Right atrium auricular region (tissue), 2 donors: ENCODE measurements around the gene MVK. TPM values are rescaled to one million over a fixed set of nuclear protein-coding genes. Genes with fewer than 3 reads are reported as not detected.

Experiments
- DNase-seq: peaks from one replicate; pipeline ENCODE4 v3.0.0-alpha.2; 2019; ENCODE audit warnings: low spot score
- H3K27ac ChIP-seq, 2 donors: fragments of 200-600 bp; sonication (generic); 1 replicate in 1 of 2; 2 replicates in 1 of 2; pipeline ENCODE4 v1.5.1; 2016 to 2019
- H3K27me3 ChIP-seq, 2 donors: fragments of 200-600 bp; sonication (generic); one replicate each; pipeline versions ENCODE4 v1.5.1 to v1.6.0; 2017 to 2019
- H3K36me3 ChIP-seq: fragments of 200-600 bp; sonication (generic); one replicate; pipeline ENCODE4 v1.5.1; 2016
- H3K4me1 ChIP-seq, 2 donors: fragments of 200-600 bp; sonication (generic); one replicate each; pipeline versions ENCODE4 v1.5.1 to v1.6.0; 2017 to 2019
- H3K4me3 ChIP-seq, 2 donors: fragments of 200-600 bp; sonication (generic); 1 replicate in 1 of 2; 2 replicates in 1 of 2; pipeline ENCODE4 v1.5.1; 2017 to 2019; ENCODE audit warnings: mild to moderate bottlenecking in 1 of 2, moderate library complexity in 1 of 2
- H3K9me3 ChIP-seq, 2 donors: fragments of 200-600 bp; sonication (generic); one replicate each; pipeline ENCODE4 v1.5.1; 2019
- total RNA-seq, 2 donors: library from RNA; depleted of rRNA; stranded (reverse); fragments of >200 nt; gene quantifications; one replicate each; pipeline ENCODE4 v1.1.0, GENCODE V29; 2016
- TF ChIP-seq, protein P1 (sequence below), 2 donors: fragments of 200-600 bp; sonication (generic); IDR thresholded peaks; one replicate each; pipeline ENCODE4 v1.5.1; 2019; ENCODE audit warnings: antibody characterized with exemption in 2 of 2

MVK gene
- total RNA-seq, 2 donors from 2014 or later = 5.5 to 7.5 TPM

DNA sequence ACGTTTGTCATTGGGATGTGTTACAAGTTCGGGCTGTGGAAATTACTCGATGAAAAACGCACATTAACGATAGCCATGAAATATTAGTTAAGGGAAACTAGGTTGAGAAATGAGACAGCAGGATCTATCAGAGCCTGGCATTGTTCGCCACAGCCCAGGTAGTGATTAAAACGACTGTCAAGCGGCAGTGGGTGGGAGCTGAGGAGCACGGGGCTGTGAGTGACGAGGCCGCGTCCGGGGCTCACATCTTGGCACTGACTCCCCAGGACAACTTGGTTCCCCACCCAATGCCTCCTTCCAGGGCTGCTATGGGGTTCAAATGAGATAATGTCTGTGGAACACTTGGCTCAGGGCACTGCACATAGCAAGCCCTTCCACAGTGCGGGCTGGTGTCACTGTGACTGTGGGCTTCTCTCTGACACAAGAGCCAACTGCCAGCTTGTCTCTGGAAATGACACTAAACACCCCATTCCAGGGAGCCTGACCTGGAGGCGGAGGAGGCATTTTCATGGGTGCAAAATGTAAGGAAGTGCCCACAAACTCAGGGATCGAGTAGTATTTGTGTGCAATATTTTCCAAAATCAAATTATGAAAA is 19.6 kb upstream of the MVK start:
- DNase-seq = no peak
- no peaks in the 10 kb centered on the region for H3K4me1 ChIP-seq
- TF ChIP-seq, protein P1, sequence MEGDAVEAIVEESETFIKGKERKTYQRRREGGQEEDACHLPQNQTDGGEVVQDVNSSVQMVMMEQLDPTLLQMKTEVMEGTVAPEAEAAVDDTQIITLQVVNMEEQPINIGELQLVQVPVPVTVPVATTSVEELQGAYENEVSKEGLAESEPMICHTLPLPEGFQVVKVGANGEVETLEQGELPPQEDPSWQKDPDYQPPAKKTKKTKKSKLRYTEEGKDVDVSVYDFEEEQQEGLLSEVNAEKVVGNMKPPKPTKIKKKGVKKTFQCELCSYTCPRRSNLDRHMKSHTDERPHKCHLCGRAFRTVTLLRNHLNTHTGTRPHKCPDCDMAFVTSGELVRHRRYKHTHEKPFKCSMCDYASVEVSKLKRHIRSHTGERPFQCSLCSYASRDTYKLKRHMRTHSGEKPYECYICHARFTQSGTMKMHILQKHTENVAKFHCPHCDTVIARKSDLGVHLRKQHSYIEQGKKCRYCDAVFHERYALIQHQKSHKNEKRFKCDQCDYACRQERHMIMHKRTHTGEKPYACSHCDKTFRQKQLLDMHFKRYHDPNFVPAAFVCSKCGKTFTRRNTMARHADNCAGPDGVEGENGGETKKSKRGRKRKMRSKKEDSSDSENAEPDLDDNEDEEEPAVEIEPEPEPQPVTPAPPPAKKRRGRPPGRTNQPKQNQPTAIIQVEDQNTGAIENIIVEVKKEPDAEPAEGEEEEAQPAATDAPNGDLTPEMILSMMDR (IDR thresholded peaks at IDR 0.05) = no peak

DNA sequence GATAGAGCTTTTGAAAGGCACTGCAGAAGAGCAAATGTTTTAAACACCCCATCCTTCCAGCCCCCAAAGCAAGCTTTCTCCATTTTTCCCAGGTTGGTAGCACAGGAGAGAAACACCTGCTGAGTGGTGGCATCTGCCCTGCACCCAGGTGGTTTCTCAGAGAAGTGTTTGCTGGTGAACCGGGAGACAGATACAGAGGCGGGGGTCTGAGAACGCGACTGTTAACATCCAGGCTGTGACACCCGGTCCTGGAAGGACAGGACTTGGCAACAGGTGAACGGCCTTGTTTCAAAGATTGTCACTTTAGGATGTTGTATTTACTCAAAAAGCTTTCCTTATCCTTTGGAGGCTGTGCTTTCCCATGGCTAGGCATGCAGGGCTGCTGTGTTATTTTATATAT is 18.8 kb upstream of the MVK start:
- TF ChIP-seq, protein P1 (IDR thresholded peaks at IDR 0.05) = no peak
- Histone ChIP-seq H3K9me3 (no peaks in the 10 kb centered on the region), H3K27ac (no peak overlapping the region)

More for the DNA sequence above, 19.6 kb upstream of the MVK start:
- no peaks in the 10 kb centered on the region for H3K27me3 ChIP-seq
- no peaks in the 10 kb centered on the region for H3K36me3 ChIP-seq
- no peak overlapping the region for H3K4me3 ChIP-seq
- no peaks in the 10 kb centered on the region for H3K9me3 ChIP-seq
- H3K27ac ChIP-seq = no peak overlapping the region

DNA sequence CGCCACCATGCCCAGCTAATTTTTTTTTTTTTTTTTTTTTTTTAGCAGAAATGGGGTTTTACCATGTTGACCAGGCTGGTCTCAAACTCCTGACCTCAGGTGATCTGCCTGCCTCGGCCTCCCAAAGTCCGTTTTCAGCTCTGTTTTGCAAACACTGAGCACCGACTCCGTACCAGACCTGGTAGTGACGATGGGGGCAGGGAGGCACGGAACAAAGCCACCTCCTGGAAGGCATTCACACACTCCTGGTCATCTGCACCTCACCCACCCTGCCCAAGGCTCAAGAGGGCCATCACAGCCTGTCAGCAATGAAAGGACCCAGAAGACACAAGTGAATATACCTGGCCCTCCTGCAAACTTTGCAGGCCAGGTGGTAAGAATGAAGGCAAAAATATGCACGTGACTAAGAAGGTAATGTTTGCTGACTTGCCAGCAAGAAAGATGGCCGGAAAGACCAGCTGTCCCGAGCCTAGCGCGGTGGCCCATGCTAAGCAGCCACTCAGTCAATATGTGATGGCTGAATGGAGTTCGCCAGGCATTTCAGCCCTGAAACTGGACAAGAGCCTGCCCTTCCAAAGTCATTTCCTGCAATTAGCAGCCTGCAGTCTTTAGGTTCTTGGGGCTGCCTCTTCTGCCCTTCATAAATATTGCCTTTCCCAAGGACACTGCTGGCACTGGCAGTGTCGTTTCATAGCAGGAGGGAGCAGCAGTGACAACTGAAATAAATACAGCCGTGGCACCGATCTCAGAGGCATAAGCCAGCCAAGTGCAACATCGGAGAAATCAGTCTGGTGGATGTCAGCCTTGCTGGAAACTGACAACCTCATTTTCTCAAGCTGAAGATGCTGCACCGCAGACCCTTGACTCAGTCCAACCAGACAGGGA is 17.9 kb upstream of the MVK start:
- Histone ChIP-seq H3K27ac (no peak overlapping the region), H3K4me1 (no peaks in the 10 kb centered on the region), H3K36me3 (no peaks in the 10 kb centered on the region), H3K4me3 (no peak overlapping the region), H3K9me3 (no peaks in the 10 kb centered on the region), H3K27me3 (no peaks in the 10 kb centered on the region)
- TF ChIP-seq, protein P1 (IDR thresholded peaks at IDR 0.05) = no peak
- no peak for DNase-seq

More for the DNA sequence above, 18.8 kb upstream of the MVK start:
- Histone ChIP-seq H3K4me3 (no peak overlapping the region), H3K4me1 (no peaks in the 10 kb centered on the region), H3K27me3 (no peaks in the 10 kb centered on the region), H3K36me3 (no peaks in the 10 kb centered on the region)
- DNase-seq = no peak

DNA sequence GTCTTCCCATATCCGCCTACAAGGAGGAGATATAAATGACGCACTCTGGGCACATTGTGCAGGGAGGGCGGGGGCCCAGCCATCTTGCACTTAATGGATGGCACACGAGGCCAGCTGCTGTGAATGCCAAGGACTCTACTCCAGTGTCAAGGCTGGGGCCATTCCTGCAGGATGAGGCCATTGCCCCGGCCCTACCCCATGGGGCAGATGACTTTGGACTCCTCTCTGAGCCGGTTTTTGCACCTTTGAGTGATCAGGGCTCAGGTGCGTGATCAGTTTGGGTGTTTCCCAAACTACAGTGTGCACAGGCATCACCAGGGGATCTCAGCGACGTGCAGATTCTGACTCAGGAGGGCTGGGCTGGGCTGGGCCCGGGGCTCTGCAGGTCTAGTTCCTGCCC is 16.4 kb upstream of the MVK start:
- no peak for DNase-seq
- Histone ChIP-seq H3K27ac (no peak overlapping the region), H3K4me3 (no peak overlapping the region), H3K9me3 (no peaks in the 10 kb centered on the region), H3K27me3 (no peaks in the 10 kb centered on the region), H3K4me1 (no peaks in the 10 kb centered on the region), H3K36me3 (no peaks in the 10 kb centered on the region)
- TF ChIP-seq, protein P1 (IDR thresholded peaks at IDR 0.05) = no peak

DNA sequence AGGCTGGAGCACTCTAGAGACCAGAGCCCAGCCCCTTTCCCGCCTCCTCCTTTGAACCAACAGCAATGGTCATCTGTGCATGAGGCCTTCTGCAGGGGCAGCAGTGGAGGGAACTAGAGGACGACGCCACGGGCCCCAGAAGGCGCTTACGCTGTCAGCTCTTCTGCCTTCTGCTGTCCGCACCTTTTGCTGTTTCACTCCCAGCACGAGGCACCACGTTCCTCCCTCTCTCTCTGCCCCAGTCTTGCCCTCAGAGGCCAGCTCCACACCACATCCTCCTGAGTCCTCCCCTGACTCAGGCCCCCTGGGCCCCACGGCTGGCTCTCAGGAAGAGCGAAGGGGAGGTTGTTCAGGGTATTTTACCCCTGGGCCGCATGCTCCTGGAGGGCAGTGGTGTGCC is 15.8 kb upstream of the MVK start:
- TF ChIP-seq, protein P1 (IDR thresholded peaks at IDR 0.05) = no peak
- H3K36me3 ChIP-seq = no peaks in the 10 kb centered on the region
- H3K27ac ChIP-seq = no peak overlapping the region
- H3K27me3 ChIP-seq = no peaks in the 10 kb centered on the region
- H3K4me3 ChIP-seq = no peak overlapping the region
- H3K4me1 ChIP-seq = no peaks in the 10 kb centered on the region
- H3K9me3 ChIP-seq = no peaks in the 10 kb centered on the region
- no peak for DNase-seq
